22Rv1 (cell line): Measurements from ENCODE around the gene POU2F2.

ENCODE experiments used
- ZFX ChIP-seq: fragments of 450-650 bp; IDR thresholded peaks from 2 replicates; pipeline ENCODE4 v1.6.1; 2017; ENCODE audit warnings: antibody characterized with exemption, borderline replicate concordance
- TF ChIP-seq, protein P1 (sequence below): fragments of 450-650 bp; IDR thresholded peaks from 2 replicates; pipeline ENCODE4 v1.5.1; 2017; ENCODE audit warnings: mild to moderate bottlenecking

DNA sequence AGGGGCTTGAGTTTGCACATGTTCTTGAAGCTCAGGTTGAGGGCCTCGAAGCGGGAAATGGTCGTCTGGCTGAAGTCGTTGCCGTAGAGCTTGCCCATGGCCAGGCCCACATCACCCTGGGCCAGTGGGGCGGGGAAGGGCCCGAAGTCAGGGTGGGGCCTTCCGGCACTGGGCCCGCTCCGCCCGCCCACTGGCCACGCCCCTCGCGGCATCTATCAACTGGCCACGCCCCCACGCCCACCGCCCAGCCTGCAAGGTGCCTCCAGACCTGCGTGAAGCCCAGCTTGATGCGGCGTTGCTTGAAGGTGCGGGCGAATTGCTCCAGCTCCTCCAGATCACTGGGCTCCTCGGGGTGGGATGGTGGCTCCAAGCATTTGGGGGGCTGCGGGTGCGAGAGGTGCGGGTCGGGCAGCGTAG is 36.4 kb downstream of the POU2F2 start:
- TF ChIP-seq, protein P1, sequence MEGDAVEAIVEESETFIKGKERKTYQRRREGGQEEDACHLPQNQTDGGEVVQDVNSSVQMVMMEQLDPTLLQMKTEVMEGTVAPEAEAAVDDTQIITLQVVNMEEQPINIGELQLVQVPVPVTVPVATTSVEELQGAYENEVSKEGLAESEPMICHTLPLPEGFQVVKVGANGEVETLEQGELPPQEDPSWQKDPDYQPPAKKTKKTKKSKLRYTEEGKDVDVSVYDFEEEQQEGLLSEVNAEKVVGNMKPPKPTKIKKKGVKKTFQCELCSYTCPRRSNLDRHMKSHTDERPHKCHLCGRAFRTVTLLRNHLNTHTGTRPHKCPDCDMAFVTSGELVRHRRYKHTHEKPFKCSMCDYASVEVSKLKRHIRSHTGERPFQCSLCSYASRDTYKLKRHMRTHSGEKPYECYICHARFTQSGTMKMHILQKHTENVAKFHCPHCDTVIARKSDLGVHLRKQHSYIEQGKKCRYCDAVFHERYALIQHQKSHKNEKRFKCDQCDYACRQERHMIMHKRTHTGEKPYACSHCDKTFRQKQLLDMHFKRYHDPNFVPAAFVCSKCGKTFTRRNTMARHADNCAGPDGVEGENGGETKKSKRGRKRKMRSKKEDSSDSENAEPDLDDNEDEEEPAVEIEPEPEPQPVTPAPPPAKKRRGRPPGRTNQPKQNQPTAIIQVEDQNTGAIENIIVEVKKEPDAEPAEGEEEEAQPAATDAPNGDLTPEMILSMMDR, result no peak
- TF ChIP-seq ZFX, result no peak
